HG02759 (cell line): ENCODE data around the gene TANGO2.

ENCODE experiments used
- ATAC-seq: cut with Tn5 transposase; IDR thresholded peaks from one replicate; pipeline ENCODE4 v1.9.1; 2021; ENCODE audit warnings: mild to moderate bottlenecking, moderate library complexity; ENCODE audit not compliant: unreplicated experiment

TANGO2 gene

GRCh38 chr22:20096574-20097420, 75.9 kb downstream of the TANGO2 start:
- no peak for ATAC-seq

DNA sequence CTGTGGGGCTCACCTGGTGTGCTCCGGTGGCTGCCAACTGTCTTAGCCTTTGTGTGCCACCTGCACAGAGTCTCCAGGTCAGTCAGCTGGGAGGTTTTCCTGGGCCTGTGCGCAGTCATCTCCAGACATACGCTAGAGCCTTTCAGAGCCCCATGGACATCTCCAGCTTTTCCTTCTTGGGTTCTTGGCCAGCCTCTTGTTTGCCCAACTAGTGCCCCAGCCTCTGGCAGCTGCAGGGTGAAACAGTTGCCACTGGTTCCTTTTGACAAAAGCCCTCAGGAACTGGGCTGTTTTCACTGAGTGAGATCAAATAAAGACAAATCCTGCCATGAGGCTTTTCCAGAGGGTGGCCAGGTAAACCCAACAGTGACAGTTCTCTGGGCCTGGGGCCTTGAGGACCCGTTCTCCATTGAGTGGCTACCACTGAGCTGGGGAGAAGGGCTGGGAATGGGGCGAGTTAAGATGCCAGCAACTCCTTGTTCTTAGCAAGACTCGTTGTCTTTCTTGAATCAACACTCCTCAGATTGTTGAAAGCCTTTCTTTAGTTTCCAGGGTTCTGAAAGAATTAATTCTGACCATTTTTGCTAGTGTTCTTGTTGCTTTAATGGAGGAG, 78.3 kb downstream of the TANGO2 start:
- ATAC-seq: no peak

DNA sequence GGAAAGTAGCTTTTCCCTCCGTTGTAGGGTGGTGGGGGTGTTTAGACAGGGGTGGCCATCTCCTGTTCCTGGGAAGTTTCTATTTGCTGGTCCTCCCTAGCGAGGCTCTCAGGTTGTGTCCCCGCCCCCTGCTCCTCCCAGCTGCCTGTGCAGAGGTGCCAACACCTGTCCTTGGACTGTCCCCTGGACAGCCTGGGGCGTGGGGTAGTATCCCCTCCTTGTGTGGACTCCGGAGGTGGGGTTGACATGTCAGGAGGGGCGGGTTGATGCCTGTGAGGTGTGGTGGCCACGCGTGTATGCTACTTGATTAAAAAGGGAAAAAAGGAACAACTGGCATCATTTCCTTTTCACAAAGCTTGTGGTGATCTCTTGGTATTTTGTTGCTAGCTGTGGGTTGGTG, 80.7 kb downstream of the TANGO2 start:
- no peak for ATAC-seq

GRCh38 chr22:20102203-20102780, 81.4 kb downstream of the TANGO2 start:
- no peak for ATAC-seq

- no peak for ATAC-seq
Observed at GRCh38 chr22:20105456-20106204, 84.7 kb downstream of the TANGO2 start.

GRCh38 chr22:20106205-20106848, 85.4 kb downstream of the TANGO2 start:
- ATAC-seq: no peak

GRCh38 chr22:20106849-20107237, 85.9 kb downstream of the TANGO2 start:
- no peak for ATAC-seq

- no peak for ATAC-seq
Observed at GRCh38 chr22:20107471-20107901, 86.6 kb downstream of the TANGO2 start.

- no peak for ATAC-seq
Observed at GRCh38 chr22:20107951-20108756, 87.2 kb downstream of the TANGO2 start.

DNA sequence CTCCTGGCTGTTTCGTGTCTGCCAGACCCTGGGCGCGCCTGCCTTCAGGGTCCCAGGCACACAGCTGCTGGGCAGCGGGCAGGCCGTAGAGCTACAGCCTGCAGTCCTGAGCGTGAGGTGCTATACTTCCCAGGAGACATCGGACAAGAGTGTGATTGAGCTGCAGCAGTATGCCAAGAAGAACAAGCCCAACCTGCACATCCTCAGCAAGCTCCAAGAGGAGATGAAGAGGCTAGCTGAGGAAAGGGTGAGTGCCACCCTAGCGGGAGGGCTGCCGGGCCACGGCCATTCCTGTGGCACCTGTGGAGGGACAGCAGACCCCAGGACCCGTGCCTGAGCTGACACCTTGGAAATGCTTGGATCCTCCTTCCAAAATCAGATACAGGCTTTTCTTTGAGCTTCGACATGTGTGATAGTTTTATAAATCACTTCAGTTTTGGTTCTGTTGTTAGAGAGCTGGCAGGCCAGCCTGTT, 87.9 kb downstream of the TANGO2 start:
- ATAC-seq: no peak

- no peak for ATAC-seq
Observed at GRCh38 chr22:20109411-20110358, 88.8 kb downstream of the TANGO2 start.

DNA sequence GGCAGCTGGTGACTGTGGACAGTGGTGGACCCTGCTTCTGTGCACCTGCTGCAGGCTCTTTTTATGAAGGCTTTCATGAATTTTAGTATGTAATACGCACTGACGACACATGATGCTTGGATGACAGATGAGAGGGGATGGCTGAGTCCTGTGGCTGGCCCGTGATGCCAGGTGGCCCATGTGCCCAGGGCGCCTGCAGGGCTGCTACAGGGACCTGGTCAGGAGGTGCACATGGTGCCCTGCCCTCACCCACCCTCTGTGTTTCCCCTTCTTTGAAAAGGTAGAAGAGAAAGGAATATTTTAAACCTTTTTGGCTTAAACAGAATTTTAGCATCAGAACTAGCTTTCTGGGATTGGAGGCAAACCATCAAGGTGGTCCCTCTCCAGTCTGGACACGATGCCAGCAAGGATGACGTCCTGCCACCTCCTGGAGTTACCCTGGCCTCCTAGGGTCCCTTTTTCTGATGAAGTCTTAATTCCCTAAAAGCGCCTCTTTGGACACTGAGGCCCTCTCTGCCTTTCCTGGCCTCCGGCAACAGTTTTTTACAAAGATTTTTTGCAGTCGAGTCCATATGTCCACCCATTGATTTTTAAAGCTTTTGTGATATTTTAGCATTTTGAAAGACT, 89.6 kb downstream of the TANGO2 start:
- ATAC-seq: no peak

- no peak for ATAC-seq
Observed at GRCh38 chr22:20111045-20111688, 90.3 kb downstream of the TANGO2 start.

- no peak for ATAC-seq
Observed at GRCh38 chr22:20111689-20112622, 91.0 kb downstream of the TANGO2 start.

GRCh38 chr22:20112623-20113511, 92.0 kb downstream of the TANGO2 start:
- no peak for ATAC-seq
